HepG2 (cell line): ENCODE measurements around the gene CBFA2T2. TPM values are rescaled to one million over a fixed set of nuclear protein-coding genes. Genes with fewer than 3 reads are reported as not detected.

ENCODE experiments used
- FOSL2 ChIP-seq: sonication (generic); formaldehyde crosslinking; IDR thresholded peaks from 2 replicates; pipeline ENCODE4 v1.4.0; 2020; ENCODE audit warnings: missing genetic modification reagents
- HCFC1 ChIP-seq: fragments of 150-350 bp; IDR thresholded peaks from 2 replicates; pipeline ENCODE4 v1.6.1; 2014; ENCODE audit warnings: low read depth, low read length
- HMG20A ChIP-seq: IDR thresholded peaks from 2 replicates; pipeline ENCODE4 v1.6.1; 2016; ENCODE audit warnings: borderline replicate concordance
- KMT2B ChIP-seq: IDR thresholded peaks from 2 replicates; pipeline ENCODE4 v1.6.1; 2016; ENCODE audit warnings: missing genetic modification reagents, missing compliant biosample characterization
- REL ChIP-seq: sonication (generic); formaldehyde crosslinking; conservative IDR thresholded peaks from 2 replicates; pipeline ENCODE4 v1.8.0; 2022; ENCODE audit warnings: mild to moderate bottlenecking, missing genetic modification reagents, moderate library complexity
- SETDB1 ChIP-seq: sonication (generic); formaldehyde crosslinking; IDR thresholded peaks from 2 replicates; pipeline ENCODE4 v1.5.1; 2020; ENCODE audit warnings: missing genetic modification reagents, mild to moderate bottlenecking, borderline replicate concordance
- TMF1 ChIP-seq: sonication (generic); formaldehyde crosslinking; IDR thresholded peaks from 2 replicates; pipeline ENCODE4 v1.8.1; 2022; ENCODE audit warnings: low read depth, missing genetic modification reagents
- ZBTB40 ChIP-seq, 2 experiments: fragments of 450-650 bp in 1 of 2; sonication (generic) in 1 of 2; formaldehyde crosslinking in 1 of 2; IDR thresholded peaks; 2 replicates each; pipeline versions ENCODE4 v1.6.1 to v1.8.0; 2016 to 2022; ENCODE audit warnings: antibody characterized with exemption in 1 of 2, mild to moderate bottlenecking in 1 of 2, missing genetic modification reagents in 1 of 2
- ZBTB7B ChIP-seq: sonication (generic); formaldehyde crosslinking; IDR thresholded peaks from 2 replicates; pipeline ENCODE4 v1.4.0; 2020; ENCODE audit warnings: missing genetic modification reagents
- ZKSCAN8 ChIP-seq: IDR thresholded peaks from 2 replicates; pipeline ENCODE4 v1.6.1; 2016; ENCODE audit warnings: borderline replicate concordance, missing genetic modification reagents, missing compliant biosample characterization
- ZMAT3 ChIP-seq: sonication (generic); formaldehyde crosslinking; conservative IDR thresholded peaks from 2 replicates; pipeline ENCODE4 v1.7.0; 2021; ENCODE audit warnings: missing genetic modification reagents
- ZNF510 ChIP-seq: sonication (generic); formaldehyde crosslinking; IDR thresholded peaks from 2 replicates; pipeline ENCODE4 v1.4.0; 2020; ENCODE audit warnings: low read depth, mild to moderate bottlenecking, missing genetic modification reagents
- ZNF547 ChIP-seq: sonication (generic); formaldehyde crosslinking; IDR thresholded peaks from 2 replicates; pipeline ENCODE4 v1.5.1; 2020; ENCODE audit warnings: mild to moderate bottlenecking, missing genetic modification reagents
- ZNF609 ChIP-seq: sonication (generic); formaldehyde crosslinking; IDR thresholded peaks from 2 replicates; pipeline ENCODE4 v1.4.0; 2020; ENCODE audit warnings: mild to moderate bottlenecking, missing genetic modification reagents, borderline replicate concordance
- ZNF788 ChIP-seq: sonication (generic); formaldehyde crosslinking; IDR thresholded peaks from 2 replicates; pipeline ENCODE4 v1.5.0; 2020; ENCODE audit warnings: mild to moderate bottlenecking, missing genetic modification reagents, borderline replicate concordance
- ZNF891 ChIP-seq: sonication (generic); formaldehyde crosslinking; IDR thresholded peaks from 2 replicates; pipeline ENCODE4 v1.5.0; 2020; ENCODE audit warnings: mild to moderate bottlenecking, missing genetic modification reagents
- polyA plus RNA-seq, 8 experiments: library from polyadenylated mRNA; depleted of rRNA in 3 of 8; stranded (reverse) in 7 of 8; unstranded in 1 of 8; fragments of >200 nt; fragmentation: Illumina TruSeq in 4 of 8; extraction: Trizol in 4 of 8; gene quantifications; 2 replicates each; pipeline versions ENCODE4 v1.2.1 to v1.2.3, GENCODE V29; 2011 to 2016; ENCODE audit warnings: low read depth in 4 of 8, missing spikeins in 1 of 8, mixed read lengths in 1 of 8; ENCODE audit not compliant: insufficient read depth in 1 of 8
- total RNA-seq, 5 experiments: library from RNA; depleted of rRNA; stranded (reverse); fragments of >200 nt; fragmentation: Illumina TruSeq; extraction: Trizol; gene quantifications; 2 replicates each; pipeline ENCODE4 v1.2.3, GENCODE V29; 2016; ENCODE audit warnings: low read depth in 1 of 5

Gene CBFA2T2
- total and polyA plus RNA-seq, 2 of the 13 experiments (the other 11 are each of a cell fraction or from before 2014, with no cell fraction given) = 6.3 to 21.2 TPM

- TF ChIP-seq ZNF547 (CRISPR knock-in tag) (no peak), ZKSCAN8 (no peak), ZNF510 (CRISPR knock-in tag) (no peak), ZNF788 (CRISPR knock-in tag) (0 out of 2 replicates have a peak, but pooled peaks have one; percentile 38), REL (CRISPR knock-in tag) (no peak), SETDB1 (no peak), ZNF609 (CRISPR knock-in tag) (no peak), FOSL2 (peak; percentile 41), KMT2B (no peak), HMG20A (no peak), TMF1 (CRISPR knock-in tag) (no peak), HCFC1 (no peak), ZBTB7B (CRISPR knock-in tag) (no peak), ZMAT3 (CRISPR knock-in tag) (peak; percentile 15; the same call in 1 of the 2 replicates), ZNF891 (CRISPR knock-in tag) (no peak), ZBTB40 (IDR thresholded peaks at IDR 0.05) (no peak), ZBTB40 (CRISPR knock-in tag; IDR thresholded peaks at IDR 0.05) (no peak)
Observed at GRCh38 chr20:33444797-33445560, 44.9 kb upstream of the CBFA2T2 start (continued).
